Stomach (tissue), 9 donors: ENCODE results near the gene ZMYM1. TPM values are rescaled to one million over a fixed set of nuclear protein-coding genes. Genes with fewer than 3 reads are reported as not detected.
"Not testable (repeated sequence)": the region's sequence is repeated elsewhere in the genome, so short reads cannot be mapped to it uniquely, and the experiment has no call there.

Experiments
- DNase-seq, 2 donors: peaks; one replicate each; pipeline versions ENCODE4 v3.0.0 to v3.0.0-alpha.2; 2013 to 2019
- H3K27ac ChIP-seq, 5 donors: fragments of 200-600 bp in 4 of 5; sonication (generic) in 4 of 5; one replicate each; pipeline ENCODE4 v1.5.1; 2013 to 2019; ENCODE audit warnings: mild to moderate bottlenecking in 1 of 5, moderate library complexity in 1 of 5
- H3K27me3 ChIP-seq, 3 donors: fragments of 200-600 bp; sonication (generic); one replicate each; pipeline ENCODE4 v1.5.1; 2017 to 2019; ENCODE audit warnings: mixed run types in 1 of 3
- H3K36me3 ChIP-seq, 4 donors: fragments of 200-600 bp; sonication (generic); 1 replicate in 3 of 4; 2 replicates in 1 of 4; pipeline ENCODE4 v1.5.1; 2016 to 2019
- H3K4me1 ChIP-seq, 4 donors: fragments of 200-600 bp; sonication (generic); one replicate each; pipeline ENCODE4 v1.5.1; 2016 to 2019
- H3K4me3 ChIP-seq, 4 donors: fragments of 200-600 bp; sonication (generic) in 3 of 4; one replicate each; pipeline ENCODE4 v1.5.1; 2016 to 2019; ENCODE audit warnings: mild to moderate bottlenecking in 1 of 4
- H3K9me3 ChIP-seq, 4 donors: fragments of 200-600 bp; sonication (generic); one replicate each; pipeline ENCODE4 v1.5.1; 2016 to 2019
- EP300 ChIP-seq: sonication (generic); formaldehyde crosslinking; IDR thresholded peaks from one replicate; pipeline ENCODE4 v1.6.1; 2017; ENCODE audit warnings: antibody characterized with exemption
- POLR2A ChIP-seq, 4 donors: fragments of 450-650 bp; IDR thresholded peaks; one replicate each; pipeline ENCODE4 v1.6.1; 2016; ENCODE audit warnings: antibody characterized with exemption in 4 of 4, control low read depth in 2 of 4, mild to moderate bottlenecking in 1 of 4, moderate library complexity in 1 of 4
- POLR2AphosphoS5 ChIP-seq, 3 donors: sonication (generic); formaldehyde crosslinking; IDR thresholded peaks; one replicate each; pipeline ENCODE4 v1.6.1; 2016; ENCODE audit warnings: antibody characterized with exemption in 3 of 3
- WGBS, 5 donors: extraction: QIAGEN DNeasy Blood & Tissue Kit in 3 of 5; methylation state at CpG; one replicate each; pipeline versions ENCODE4 v1.1.5 to v1.1.7; 2013 to 2018; 5-methylcytosine and 5-hydroxymethylcytosine counted together
- intact Hi-C: fragments of 100-400 bp; cut with DNase I; formaldehyde crosslinking; loops from one replicate; pipeline ENCODE4 v1.15.1; 2023; ENCODE audit warnings: low total_unique reads
- polyA plus RNA-seq, 3 donors: library from polyadenylated mRNA; stranded (reverse); fragments of 200-250 nt; gene quantifications; one replicate each; pipeline ENCODE4 v1.2.3, GENCODE V29; 2013
- total RNA-seq, 5 donors: library from RNA; depleted of rRNA; stranded (reverse); fragments of >200 nt; gene quantifications; one replicate each; pipeline versions ENCODE4 v1.1.0 to v1.2.3, GENCODE V29; 2014 to 2016
- TF ChIP-seq, protein P1 (sequence below), 7 experiments: fragments of 450-650 bp in 4 of 7; fragments of 200-600 bp in 3 of 7; sonication (generic) in 3 of 7; IDR thresholded peaks; one replicate each; pipeline ENCODE4 v1.5.1; 2016 to 2019; ENCODE audit warnings: antibody characterized with exemption in 7 of 7, control low read depth in 2 of 7, mild to moderate bottlenecking in 1 of 7
- donor health status: healthy with polysubstance abuse.
- donor health status: Bipolar disorder and iron deficiency.
- donor health status: healthy.

The ZMYM1 gene
- total and polyA plus RNA-seq, 8 donors, result 0.58 to 65.6 (median 2.8) TPM

DNA sequence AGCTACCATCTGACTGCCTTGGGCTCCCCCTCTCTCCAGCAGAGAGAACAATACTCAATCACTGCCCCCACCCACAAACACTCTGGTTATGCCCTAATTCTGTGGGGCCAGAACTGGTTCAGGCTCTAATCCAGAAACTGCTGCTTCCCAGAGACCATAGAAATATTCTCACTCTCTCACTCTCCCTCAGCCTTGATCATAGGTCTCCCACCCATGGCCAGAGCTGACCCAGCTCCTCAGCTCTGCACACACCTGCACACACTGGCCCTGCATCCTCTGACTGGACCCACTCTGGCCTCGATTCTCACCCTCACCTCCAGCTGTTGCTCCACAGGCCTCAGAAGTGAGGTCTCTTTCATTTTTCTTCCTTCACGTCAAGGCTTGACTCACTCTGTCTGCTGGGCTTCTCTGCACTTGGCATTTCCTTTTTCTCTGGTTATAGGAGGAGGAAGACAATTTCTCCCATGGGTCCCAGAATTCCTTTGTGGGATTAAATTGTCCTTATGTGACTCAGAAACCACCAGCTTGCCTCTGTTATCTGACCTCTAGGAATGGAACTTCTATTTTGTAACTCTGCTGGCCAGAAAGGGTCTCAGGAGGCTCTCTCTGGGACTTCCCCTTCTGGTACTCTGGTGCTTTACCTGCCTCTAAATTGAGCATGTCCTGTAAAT is 31.9 kb upstream of the ZMYM1 start:
- Histone ChIP-seq H3K27ac (no peak overlapping the region), H3K36me3 (no peaks in the 10 kb centered on the region), H3K9me3 (no peaks in the 10 kb centered on the region), H3K27me3 (no peaks in the 10 kb centered on the region), H3K4me1 (no peaks in the 10 kb centered on the region), H3K4me3 (no peak overlapping the region)
- intact Hi-C loops, result no loop called here
- DNase-seq, result no peak
- WGBS, 5 donors, result 48 to 80% (median 54%) methylated on average over 2 of the region's 2 CpGs
- TF ChIP-seq EP300 (no peak), POLR2AphosphoS5 (IDR thresholded peaks at IDR 0.05) (no peak), POLR2A (IDR thresholded peaks at IDR 0.05) (no peak)
- TF ChIP-seq, protein P1, sequence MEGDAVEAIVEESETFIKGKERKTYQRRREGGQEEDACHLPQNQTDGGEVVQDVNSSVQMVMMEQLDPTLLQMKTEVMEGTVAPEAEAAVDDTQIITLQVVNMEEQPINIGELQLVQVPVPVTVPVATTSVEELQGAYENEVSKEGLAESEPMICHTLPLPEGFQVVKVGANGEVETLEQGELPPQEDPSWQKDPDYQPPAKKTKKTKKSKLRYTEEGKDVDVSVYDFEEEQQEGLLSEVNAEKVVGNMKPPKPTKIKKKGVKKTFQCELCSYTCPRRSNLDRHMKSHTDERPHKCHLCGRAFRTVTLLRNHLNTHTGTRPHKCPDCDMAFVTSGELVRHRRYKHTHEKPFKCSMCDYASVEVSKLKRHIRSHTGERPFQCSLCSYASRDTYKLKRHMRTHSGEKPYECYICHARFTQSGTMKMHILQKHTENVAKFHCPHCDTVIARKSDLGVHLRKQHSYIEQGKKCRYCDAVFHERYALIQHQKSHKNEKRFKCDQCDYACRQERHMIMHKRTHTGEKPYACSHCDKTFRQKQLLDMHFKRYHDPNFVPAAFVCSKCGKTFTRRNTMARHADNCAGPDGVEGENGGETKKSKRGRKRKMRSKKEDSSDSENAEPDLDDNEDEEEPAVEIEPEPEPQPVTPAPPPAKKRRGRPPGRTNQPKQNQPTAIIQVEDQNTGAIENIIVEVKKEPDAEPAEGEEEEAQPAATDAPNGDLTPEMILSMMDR (IDR thresholded peaks at IDR 0.05), result no peak

- H3K27ac ChIP-seq, result no peak overlapping the region
- WGBS, 5 donors, result 55 to 66% (median 61%) methylated on average over 12 of the region's 12 CpGs
Observed at GRCh38 chr1:35049116-35049515, 30.1 kb upstream of the ZMYM1 start.

DNA sequence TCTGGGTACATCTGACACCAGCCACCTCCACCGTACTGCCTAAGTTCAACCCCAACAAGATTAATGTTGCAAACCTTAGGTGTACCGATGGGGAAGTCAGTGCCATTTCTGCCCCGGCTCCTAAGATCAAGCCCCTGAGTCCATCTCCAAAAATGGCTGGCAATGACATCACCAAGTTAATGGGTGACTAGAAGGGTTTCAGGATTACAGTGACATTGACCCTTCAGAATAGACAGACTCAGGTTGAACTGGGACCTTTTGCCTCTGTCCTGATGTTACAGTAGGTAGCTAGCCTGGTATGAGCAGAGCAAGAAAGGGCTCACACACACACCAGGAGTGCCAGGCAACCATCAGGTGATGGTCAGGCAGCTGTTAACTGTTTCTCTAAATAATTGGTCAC is 25.8 kb upstream of the ZMYM1 start:
- TF ChIP-seq POLR2A (IDR thresholded peaks at IDR 0.05) (no peak), POLR2AphosphoS5 (IDR thresholded peaks at IDR 0.05) (no peak), EP300 (no peak)
- TF ChIP-seq, protein P1 (IDR thresholded peaks at IDR 0.05), result no peak
- Histone ChIP-seq H3K9me3 (peaks cover 0 to 7% (median 3%) of the 10 kb centered on the region in 4 donors), H3K27ac (no peak overlapping the region), H3K36me3 (no peaks in the 10 kb centered on the region), H3K27me3 (peaks cover 0 to 5% (median 0%) of the 10 kb centered on the region in 3 donors), H3K4me1 (no peaks in the 10 kb centered on the region), H3K4me3 (no peak overlapping the region)
- intact Hi-C loops, result no loop called here
- DNase-seq, result no peak
- 83 to 93% (median 91%) methylated on average over 3 of the region's 3 CpGs for WGBS, 5 donors

More at GRCh38 chr1:35049116-35049515, 30.1 kb upstream of the ZMYM1 start:
- intact Hi-C loops, result no loop called here
- no peak overlapping the region for H3K4me3 ChIP-seq
- TF ChIP-seq POLR2A (IDR thresholded peaks at IDR 0.05), result no peak
- no peak for TF ChIP-seq EP300
- no peak for TF ChIP-seq POLR2AphosphoS5 (IDR thresholded peaks at IDR 0.05)
- TF ChIP-seq, protein P1 (IDR thresholded peaks at IDR 0.05), result no peak
- H3K9me3 ChIP-seq, result no peaks in the 10 kb centered on the region
- no peaks in the 10 kb centered on the region for H3K36me3 ChIP-seq
- H3K4me1 ChIP-seq, result no peaks in the 10 kb centered on the region
- no peak for DNase-seq
- H3K27me3 ChIP-seq, result no peaks in the 10 kb centered on the region

DNA sequence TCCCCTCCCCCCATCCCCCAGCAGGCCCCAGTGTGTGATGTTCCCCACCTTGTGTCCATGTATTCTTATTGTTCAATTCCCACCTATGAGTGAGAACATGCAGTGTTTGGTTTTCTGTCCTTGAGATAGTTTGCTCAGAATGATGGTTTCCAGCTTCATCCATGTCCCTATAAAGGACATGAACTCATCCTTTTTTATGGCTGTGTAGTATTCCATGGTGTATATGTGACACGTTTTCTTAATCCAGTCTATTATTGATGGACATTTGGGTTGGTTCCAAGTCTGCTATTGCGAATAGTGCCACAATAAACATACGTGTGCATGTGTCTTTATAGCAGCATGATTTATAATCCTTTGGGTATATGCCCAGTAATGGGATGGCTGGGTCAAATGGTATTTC is 24.9 kb upstream of the ZMYM1 start:
- H3K4me1 ChIP-seq, H3K4me3 ChIP-seq, H3K36me3 ChIP-seq, H3K27me3 ChIP-seq, DNase-seq, H3K9me3 ChIP-seq, intact Hi-C loops, H3K27ac ChIP-seq: not testable (repeated sequence)
- 45 to 85% (median 71%) methylated on average over 3 of the region's 3 CpGs for WGBS, 5 donors

DNA sequence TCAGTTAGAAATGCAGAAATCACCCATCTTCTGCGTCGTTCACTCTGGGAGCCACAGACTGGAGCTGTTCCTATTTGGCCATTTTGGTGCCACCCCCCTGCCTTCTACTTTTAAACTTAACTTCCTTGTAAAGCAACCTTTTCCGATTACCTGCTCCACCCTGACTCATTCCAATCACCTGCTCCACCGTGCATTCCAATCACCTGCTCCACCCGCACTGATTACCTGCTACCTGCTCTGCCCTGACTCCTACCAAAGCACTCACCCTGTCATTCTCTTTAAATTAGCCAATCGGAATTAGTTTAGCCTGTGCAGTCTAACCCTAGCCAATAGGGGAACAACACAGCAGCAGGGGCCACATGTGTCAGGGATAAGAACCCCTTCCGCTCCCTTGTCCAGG is 20.9 kb upstream of the ZMYM1 start:
- H3K27ac ChIP-seq, intact Hi-C loops, H3K4me1 ChIP-seq, H3K4me3 ChIP-seq, H3K36me3 ChIP-seq, DNase-seq: not testable (repeated sequence)
- WGBS, 5 donors, result 76 to 85% (median 79%) methylated on average over 7 of the region's 7 CpGs
- H3K9me3 ChIP-seq, result peaks cover 0 to 12% (median 5%) of the 10 kb centered on the region in 4 donors
- peaks cover 0 to 16% (median 0%) of the 10 kb centered on the region in 3 donors for H3K27me3 ChIP-seq
